Measurements from ENCODE around the gene METTL22.

The METTL22 gene

GRCh38 chr16:8621572-8622314, at the start of gene METTL22:
Gene METTL22 (plus strand): TSS chr16:8621698. CDS start chr16:8625666, 3,968 bp downstream.
- peak; percentile 81 to 90 for DNase-seq (ENCODE audit: low read depth in 1 of 2, low spot score in 1 of 2)

- DNase-seq (ENCODE audit: low read depth in 1 of 2, low spot score in 1 of 2): no peak
These were observed 49.2 kb upstream of the METTL22 start for GRCh38 chr16:8572063-8572918.

- no peak for DNase-seq (ENCODE audit: low read depth in 1 of 2, low spot score in 1 of 2)
These were observed 48.4 kb upstream of the METTL22 start for GRCh38 chr16:8572919-8573724.

- DNase-seq (ENCODE audit: low read depth in 1 of 2, low spot score in 1 of 2): no peak
These were observed 46.1 kb upstream of the METTL22 start for GRCh38 chr16:8575399-8575798.

- no peak for DNase-seq (ENCODE audit: low read depth in 1 of 2, low spot score in 1 of 2)
These were observed 45.1 kb upstream of the METTL22 start for GRCh38 chr16:8576141-8577004.

- no peak for DNase-seq (ENCODE audit: low read depth in 1 of 2, low spot score in 1 of 2)
These were observed 43.7 kb upstream of the METTL22 start for GRCh38 chr16:8577678-8578304.

- no peak for DNase-seq (ENCODE audit: low read depth in 1 of 2, low spot score in 1 of 2)
These were observed 41.9 kb upstream of the METTL22 start for GRCh38 chr16:8579559-8579958.

- DNase-seq (ENCODE audit: low read depth in 1 of 2, low spot score in 1 of 2): no peak
These were observed 39.5 kb upstream of the METTL22 start for GRCh38 chr16:8581831-8582580.

GRCh38 chr16:8583199-8583598, 38.3 kb upstream of the METTL22 start:
- DNase-seq (ENCODE audit: low read depth in 1 of 2, low spot score in 1 of 2): no peak

- no peak for DNase-seq (ENCODE audit: low read depth in 1 of 2, low spot score in 1 of 2)
These were observed 37.8 kb upstream of the METTL22 start for GRCh38 chr16:8583732-8584131.

- DNase-seq (ENCODE audit: low read depth in 1 of 2, low spot score in 1 of 2): no peak
These were observed 36.5 kb upstream of the METTL22 start for GRCh38 chr16:8585041-8585440.

GRCh38 chr16:8585857-8586256, 35.6 kb upstream of the METTL22 start:
- DNase-seq (ENCODE audit: low read depth in 1 of 2, low spot score in 1 of 2): no peak

GRCh38 chr16:8587065-8587464, 34.4 kb upstream of the METTL22 start:
- DNase-seq (ENCODE audit: low read depth in 1 of 2, low spot score in 1 of 2): no peak

GRCh38 chr16:8588682-8589056, 32.8 kb upstream of the METTL22 start:
- DNase-seq (ENCODE audit: low read depth in 1 of 2, low spot score in 1 of 2): no peak

GRCh38 chr16:8589057-8589899, 32.2 kb upstream of the METTL22 start:
- DNase-seq (ENCODE audit: low read depth in 1 of 2, low spot score in 1 of 2): no peak

- DNase-seq (ENCODE audit: low read depth in 1 of 2, low spot score in 1 of 2): no peak
These were observed 31.4 kb upstream of the METTL22 start, which contains the start of gene TMEM114 for GRCh38 chr16:8589900-8590688. Gene TMEM114 (minus strand): TSS chr16:8590511. CDS start chr16:8589838, 673 bp downstream.

- DNase-seq (ENCODE audit: low read depth in 1 of 2, low spot score in 1 of 2): no peak
These were observed 30.7 kb upstream of the METTL22 start for GRCh38 chr16:8590811-8591210.

GRCh38 chr16:8591451-8591850, 30.0 kb upstream of the METTL22 start:
- no peak for DNase-seq (ENCODE audit: low read depth in 1 of 2, low spot score in 1 of 2)
